SK-N-SH (cell line): ENCODE results near the gene CHST13.

Experiments used
- EP300 ChIP-seq, 2 experiments: IDR thresholded peaks; 2 replicates each; pipeline versions ENCODE4 v1.4.0 to v1.6.1; 2012; ENCODE audit warnings: borderline replicate concordance in 1 of 2, low read depth in 1 of 2, low read length in 1 of 2
- FOXM1 ChIP-seq: IDR thresholded peaks from 2 replicates; pipeline ENCODE4 v1.4.0; 2012; ENCODE audit warnings: low read depth, mild to moderate bottlenecking
- JUND ChIP-seq: IDR thresholded peaks from 2 replicates; pipeline ENCODE4 v1.4.0; 2012
- TF ChIP-seq, protein P1 (sequence below): fragments of 200-600 bp; sonication (generic); IDR thresholded peaks from 2 replicates; pipeline ENCODE4 v1.6.1; 2017; ENCODE audit warnings: antibody characterized with exemption, mild to moderate bottlenecking, moderate library complexity
- TF ChIP-seq, protein P2 (sequence below): IDR thresholded peaks from 2 replicates; pipeline ENCODE4 v1.6.1; 2012; ENCODE audit warnings: mild to moderate bottlenecking, low read depth, low read length, moderate library complexity
- TF ChIP-seq, protein P3 (sequence below): IDR thresholded peaks from 2 replicates; pipeline ENCODE4; 2012
- TF ChIP-seq, protein P4 (sequence below): IDR thresholded peaks from 2 replicates; pipeline ENCODE4 v1.4.0; 2012; ENCODE audit warnings: low read depth

DNA sequence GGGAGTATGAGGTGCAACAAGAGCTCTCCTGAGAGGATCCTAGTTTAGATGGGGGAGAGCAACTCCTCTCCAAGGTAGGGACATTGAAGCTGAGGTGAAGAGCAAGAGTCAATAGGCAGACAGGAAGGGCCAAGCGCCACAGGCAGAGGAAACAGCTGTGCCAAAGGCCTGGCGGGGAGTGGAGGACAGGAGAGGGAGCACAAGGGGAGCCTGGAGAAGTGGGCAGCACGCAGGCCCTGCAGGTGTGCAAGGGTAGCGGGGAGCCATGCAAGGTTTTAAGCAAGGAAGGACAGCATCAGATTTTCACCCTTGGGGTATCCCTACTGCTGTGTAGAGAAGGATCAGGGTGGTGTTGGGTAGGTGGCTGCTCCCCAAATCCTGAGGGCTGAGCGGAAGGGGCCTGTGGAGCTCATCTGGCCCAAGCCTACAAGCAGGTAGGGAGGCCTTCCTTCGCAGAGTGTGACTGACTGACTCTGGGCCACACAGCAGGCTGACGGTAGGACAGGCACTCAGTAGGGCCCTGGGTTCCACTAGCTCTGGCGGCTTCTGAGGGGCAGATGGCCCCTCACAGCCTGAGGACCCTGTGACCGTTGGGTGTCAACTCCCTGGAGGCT, 13.3 kb downstream of the CHST13 start:
- TF ChIP-seq, protein P1, sequence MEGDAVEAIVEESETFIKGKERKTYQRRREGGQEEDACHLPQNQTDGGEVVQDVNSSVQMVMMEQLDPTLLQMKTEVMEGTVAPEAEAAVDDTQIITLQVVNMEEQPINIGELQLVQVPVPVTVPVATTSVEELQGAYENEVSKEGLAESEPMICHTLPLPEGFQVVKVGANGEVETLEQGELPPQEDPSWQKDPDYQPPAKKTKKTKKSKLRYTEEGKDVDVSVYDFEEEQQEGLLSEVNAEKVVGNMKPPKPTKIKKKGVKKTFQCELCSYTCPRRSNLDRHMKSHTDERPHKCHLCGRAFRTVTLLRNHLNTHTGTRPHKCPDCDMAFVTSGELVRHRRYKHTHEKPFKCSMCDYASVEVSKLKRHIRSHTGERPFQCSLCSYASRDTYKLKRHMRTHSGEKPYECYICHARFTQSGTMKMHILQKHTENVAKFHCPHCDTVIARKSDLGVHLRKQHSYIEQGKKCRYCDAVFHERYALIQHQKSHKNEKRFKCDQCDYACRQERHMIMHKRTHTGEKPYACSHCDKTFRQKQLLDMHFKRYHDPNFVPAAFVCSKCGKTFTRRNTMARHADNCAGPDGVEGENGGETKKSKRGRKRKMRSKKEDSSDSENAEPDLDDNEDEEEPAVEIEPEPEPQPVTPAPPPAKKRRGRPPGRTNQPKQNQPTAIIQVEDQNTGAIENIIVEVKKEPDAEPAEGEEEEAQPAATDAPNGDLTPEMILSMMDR, result no peak
- TF ChIP-seq, protein P2, sequence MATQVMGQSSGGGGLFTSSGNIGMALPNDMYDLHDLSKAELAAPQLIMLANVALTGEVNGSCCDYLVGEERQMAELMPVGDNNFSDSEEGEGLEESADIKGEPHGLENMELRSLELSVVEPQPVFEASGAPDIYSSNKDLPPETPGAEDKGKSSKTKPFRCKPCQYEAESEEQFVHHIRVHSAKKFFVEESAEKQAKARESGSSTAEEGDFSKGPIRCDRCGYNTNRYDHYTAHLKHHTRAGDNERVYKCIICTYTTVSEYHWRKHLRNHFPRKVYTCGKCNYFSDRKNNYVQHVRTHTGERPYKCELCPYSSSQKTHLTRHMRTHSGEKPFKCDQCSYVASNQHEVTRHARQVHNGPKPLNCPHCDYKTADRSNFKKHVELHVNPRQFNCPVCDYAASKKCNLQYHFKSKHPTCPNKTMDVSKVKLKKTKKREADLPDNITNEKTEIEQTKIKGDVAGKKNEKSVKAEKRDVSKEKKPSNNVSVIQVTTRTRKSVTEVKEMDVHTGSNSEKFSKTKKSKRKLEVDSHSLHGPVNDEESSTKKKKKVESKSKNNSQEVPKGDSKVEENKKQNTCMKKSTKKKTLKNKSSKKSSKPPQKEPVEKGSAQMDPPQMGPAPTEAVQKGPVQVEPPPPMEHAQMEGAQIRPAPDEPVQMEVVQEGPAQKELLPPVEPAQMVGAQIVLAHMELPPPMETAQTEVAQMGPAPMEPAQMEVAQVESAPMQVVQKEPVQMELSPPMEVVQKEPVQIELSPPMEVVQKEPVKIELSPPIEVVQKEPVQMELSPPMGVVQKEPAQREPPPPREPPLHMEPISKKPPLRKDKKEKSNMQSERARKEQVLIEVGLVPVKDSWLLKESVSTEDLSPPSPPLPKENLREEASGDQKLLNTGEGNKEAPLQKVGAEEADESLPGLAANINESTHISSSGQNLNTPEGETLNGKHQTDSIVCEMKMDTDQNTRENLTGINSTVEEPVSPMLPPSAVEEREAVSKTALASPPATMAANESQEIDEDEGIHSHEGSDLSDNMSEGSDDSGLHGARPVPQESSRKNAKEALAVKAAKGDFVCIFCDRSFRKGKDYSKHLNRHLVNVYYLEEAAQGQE, result no peak
- TF ChIP-seq, protein P3, sequence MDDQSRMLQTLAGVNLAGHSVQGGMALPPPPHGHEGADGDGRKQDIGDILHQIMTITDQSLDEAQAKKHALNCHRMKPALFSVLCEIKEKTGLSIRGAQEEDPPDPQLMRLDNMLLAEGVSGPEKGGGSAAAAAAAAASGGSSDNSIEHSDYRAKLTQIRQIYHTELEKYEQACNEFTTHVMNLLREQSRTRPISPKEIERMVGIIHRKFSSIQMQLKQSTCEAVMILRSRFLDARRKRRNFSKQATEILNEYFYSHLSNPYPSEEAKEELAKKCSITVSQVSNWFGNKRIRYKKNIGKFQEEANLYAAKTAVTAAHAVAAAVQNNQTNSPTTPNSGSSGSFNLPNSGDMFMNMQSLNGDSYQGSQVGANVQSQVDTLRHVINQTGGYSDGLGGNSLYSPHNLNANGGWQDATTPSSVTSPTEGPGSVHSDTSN, result no peak
- no peak for TF ChIP-seq FOXM1
- no peak for TF ChIP-seq JUND
- TF ChIP-seq EP300 (IDR thresholded peaks at IDR 0.05; ENCODE audit: borderline replicate concordance in 1 of 2, low read depth in 1 of 2, low read length in 1 of 2), result no peak
- TF ChIP-seq, protein P4, sequence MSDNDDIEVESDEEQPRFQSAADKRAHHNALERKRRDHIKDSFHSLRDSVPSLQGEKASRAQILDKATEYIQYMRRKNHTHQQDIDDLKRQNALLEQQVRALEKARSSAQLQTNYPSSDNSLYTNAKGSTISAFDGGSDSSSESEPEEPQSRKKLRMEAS, result no peak
